ENCODE data around the gene MAN2C1. TPM values are rescaled to one million over a fixed set of nuclear protein-coding genes. Genes with fewer than 3 reads are reported as not detected.
"Not testable (repeated sequence)": the region's sequence is repeated elsewhere in the genome, so short reads cannot be mapped to it uniquely, and the experiment has no call there.

The MAN2C1 gene
- total RNA-seq, 1 donor from 2014 or later: 148 TPM

- DNase-seq (ENCODE audit: extremely low read depth, low read depth, low spot score): no peak
Measured at GRCh38 chr15:75313116-75313845, 55.1 kb downstream of the MAN2C1 start.

GRCh38 chr15:75312548-75312947 lies 55.9 kb downstream of the MAN2C1 start:
- DNase-seq (ENCODE audit: extremely low read depth, low read depth, low spot score): not testable (repeated sequence)

GRCh38 chr15:75309711-75310110 lies 58.7 kb downstream of the MAN2C1 start:
- DNase-seq (ENCODE audit: extremely low read depth, low read depth, low spot score): no peak

GRCh38 chr15:75307778-75308390 lies 60.5 kb downstream of the MAN2C1 start:
- no peak for DNase-seq (ENCODE audit: extremely low read depth, low read depth, low spot score)

- no peak for DNase-seq (ENCODE audit: extremely low read depth, low read depth, low spot score)
Measured at GRCh38 chr15:75306188-75306587, 62.2 kb downstream of the MAN2C1 start.

Other genes starting within 250 kb of the MAN2C1 start
- gene C15orf39, start 166.7 kb downstream of the MAN2C1 start, total RNA-seq: 19.3 and 34.8 TPM in 2 replicates
- not detected in 2 replicates for gene GOLGA6C, start 110.3 kb downstream of the MAN2C1 start, total RNA-seq
- not detected in 2 replicates for gene GOLGA6D, start 85.8 kb downstream of the MAN2C1 start, total RNA-seq
- 89.6 and 142 TPM in 2 replicates for gene COMMD4, start 32.5 kb downstream of the MAN2C1 start, total RNA-seq
- 22.8 and 31.3 TPM in 2 replicates for gene NEIL1, start 21.6 kb downstream of the MAN2C1 start, total RNA-seq
- gene SIN3A, start 83.1 kb upstream of the MAN2C1 start, total RNA-seq: 25.1 and 40.8 TPM in 2 replicates
- gene PTPN9, start 210.7 kb upstream of the MAN2C1 start, total RNA-seq: 23.2 and 28.8 TPM in 2 replicates